Inflammatory macrophage treated with lipopolysaccharide for 1 hour (primary cell): ENCODE measurements around the gene OPN4.

Source experiments
- DNase-seq, 2 donors: peaks; one replicate each; pipeline ENCODE4 v3.0.0-alpha.2; 2020 to 2022

The OPN4 gene

DNA sequence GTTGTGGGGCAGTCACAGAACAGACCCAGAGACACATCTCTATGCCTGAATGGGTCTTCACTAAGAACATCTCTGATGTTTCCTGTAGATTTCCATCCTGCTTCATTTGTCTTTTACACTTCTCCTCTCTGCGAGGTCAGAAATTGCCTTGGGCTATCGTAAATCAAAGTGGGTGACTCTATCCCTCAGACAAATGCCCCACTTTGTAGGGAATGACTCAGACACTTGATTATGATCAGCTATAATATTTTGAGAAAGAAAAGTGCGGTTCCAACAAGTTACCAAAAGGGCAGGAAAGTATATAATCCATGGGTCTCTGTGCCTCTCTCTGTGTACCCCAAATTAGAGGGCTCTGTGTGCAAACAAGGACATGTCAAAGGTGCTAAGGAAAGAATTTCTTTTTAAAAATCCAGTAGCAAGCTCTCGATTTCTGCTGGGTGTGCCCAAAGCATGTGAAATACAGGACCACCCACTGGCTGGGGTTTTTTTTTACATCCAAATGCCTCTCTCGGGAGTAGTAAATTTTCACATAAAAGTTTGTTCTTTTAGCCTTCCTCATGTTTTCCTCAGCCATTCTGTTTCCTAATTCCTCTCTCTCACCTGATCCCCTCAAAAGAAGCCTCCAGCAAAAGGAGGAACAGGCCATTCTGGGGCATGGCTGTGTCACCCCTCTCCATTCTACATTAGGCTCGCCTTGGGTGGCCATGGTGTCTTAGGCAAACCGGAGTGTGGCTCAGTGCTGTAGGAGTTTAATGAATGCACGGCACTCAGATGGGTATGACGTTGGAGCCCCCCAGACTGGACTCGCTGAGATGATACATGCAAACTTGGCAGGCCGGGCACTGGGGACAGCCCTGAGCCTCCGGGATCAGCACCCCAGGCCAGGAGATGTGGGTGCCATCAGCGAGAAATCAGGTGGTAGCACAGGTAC is 6.3 kb upstream of the OPN4 start:
- DNase-seq: no peak

DNA sequence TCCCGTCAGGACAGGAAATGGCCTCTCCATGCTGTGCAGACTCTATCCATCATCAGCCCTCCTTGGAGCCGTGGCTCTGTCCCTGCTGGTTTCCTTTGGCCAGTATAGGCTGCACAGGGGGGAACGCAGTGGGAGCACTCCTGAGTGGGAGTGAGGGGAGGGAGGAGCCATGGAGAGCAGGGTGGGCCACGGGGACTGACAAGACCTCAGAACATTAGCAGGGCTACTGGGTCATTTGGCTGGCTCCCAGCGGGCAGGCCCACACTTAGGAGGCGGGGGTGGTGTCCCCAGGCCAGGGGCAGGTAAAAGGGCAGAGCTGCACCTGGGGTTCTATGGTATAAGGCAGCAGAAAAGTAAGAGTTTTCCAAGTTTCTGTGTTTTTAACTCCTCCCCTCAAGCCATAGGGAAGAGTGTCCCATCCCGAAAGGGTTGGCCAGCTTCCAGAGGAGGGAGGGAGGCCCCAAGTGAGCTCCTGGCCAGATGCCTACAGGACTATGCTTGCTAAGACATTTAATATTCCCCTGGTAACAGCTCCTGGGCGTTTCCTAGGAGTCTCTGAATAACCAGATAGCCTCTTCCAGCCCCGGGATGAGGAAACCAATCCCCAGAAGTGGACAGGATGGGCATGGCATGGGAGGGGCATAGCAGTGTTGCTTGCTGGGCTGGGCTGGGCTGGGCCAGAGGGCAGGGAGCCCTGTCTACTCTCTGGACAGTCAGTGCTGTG is 5.5 kb upstream of the OPN4 start:
- DNase-seq: no peak

DNA sequence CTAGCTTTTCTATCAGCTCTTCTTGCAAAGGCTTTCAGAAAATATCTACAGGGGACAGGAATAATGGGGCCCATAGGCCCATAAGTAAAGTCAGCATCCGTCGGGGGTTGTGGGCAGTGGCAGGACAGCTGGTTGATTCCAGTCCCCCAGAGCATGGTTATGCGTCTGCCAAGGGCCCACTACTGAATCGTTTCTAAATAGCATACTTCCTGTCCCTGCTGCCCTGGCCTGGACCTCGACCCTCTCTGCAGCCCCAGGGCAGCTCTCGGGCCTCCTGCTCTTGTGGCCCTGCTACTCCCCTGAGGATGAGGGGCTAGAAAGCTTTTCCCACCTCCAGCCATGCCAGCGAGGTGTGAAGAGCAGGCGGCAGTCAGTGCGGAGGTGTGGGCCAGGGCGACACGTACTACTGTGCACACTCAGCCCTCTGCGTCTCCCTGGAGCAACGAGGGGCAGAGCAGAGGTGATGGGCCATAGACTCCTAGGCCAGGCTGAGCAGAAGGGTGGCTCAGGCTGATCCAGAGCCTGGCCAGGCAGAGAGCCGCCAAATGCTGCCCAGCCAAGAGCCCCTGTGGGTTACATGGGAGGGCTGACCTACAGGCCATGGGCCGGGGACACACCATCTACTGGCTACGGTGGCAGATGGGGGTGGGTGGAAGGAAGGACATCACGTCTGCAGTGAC is 4.7 kb upstream of the OPN4 start:
- DNase-seq: no peak

DNA sequence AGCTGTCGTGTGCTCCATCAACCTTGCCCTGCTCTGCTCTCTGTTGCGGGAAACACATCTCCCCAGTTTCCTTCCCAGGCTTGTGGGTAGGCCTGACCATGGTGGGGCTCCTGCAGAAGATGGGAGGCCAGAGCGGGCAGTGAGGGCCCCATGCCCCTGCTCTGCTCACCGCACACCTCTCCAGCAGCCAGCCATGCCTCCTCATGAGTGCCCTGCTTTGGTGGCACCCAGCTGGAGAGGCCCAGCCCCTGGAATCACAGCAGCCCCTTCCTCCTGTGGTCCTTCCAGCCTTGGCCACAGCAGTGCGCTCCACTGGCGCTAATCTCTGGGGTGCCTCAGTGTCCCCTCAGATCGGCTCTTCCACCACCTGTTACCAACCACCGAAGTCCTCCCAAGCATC is 4.2 kb upstream of the OPN4 start:
- no peak for DNase-seq

DNA sequence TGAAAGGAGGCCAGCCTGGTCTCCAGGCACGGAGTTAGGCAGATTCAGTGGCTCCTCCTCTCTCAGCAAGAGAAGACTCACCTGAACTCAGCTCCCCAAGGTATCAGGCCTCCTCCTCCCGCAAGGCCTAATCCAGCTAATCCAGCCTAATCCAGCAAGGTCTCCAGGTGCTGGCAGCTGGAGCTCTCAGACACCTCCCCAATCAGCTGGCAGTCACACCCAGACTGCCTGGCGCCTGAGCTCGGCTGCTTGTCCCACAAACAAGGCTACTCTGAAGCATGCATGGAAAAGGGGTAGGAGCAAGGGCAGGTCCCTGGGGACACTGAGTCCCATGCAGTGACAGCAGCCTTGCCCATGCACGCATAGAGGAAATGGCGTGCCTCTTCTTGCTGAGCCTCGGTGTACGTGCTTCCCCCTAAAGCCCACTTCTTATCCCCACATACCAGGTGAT is 3.3 kb upstream of the OPN4 start:
- no peak for DNase-seq

GRCh38 chr10:86651631-86652331 is 2.6 kb upstream of the OPN4 start:
- DNase-seq: no peak

DNA sequence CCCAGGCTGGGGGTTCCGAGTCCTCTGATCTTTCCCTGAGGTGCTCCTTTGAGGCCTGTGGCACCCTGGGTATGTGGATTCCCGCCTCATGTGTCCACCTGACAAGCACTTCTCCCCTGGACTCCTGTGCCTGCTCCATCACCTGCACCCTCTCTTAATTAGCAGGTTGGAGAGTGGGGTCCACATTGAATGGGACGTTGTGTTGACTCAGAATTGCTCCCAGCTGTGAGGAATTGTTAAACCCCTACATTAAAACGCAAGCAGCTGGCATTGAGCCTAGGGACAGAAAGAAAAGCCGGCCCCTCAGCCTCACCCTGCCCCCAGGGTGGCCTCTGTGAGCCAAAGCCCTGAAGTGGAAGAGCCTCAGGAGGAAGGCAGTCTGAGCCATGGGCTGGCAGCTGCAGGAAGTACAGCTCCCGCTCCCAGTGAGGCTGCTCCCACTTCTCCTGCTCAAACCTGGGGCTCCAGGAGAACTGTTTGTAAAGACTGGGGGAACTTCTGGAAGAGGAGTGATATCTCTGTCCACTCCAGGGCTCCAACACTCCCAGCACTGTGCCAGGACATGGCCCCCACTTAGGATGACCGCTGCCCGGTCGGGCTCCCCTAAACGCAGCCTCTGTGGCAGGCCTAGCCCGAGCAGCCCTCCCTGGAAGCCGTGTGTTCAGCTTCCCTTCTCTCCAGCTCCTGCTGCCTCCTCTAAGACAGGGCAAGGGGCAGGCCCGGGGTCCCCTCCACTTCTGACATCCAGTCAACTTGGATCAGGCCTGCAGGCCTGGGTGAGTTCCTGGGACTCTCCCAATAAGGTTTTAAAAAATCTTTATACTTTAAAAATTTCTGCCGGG is 1.8 kb upstream of the OPN4 start:
- no peak for DNase-seq

GRCh38 chr10:86653379-86653778 is 968 bp upstream of the OPN4 start:
- no peak for DNase-seq

- DNase-seq: no peak
Observed at GRCh38 chr10:86653987-86654386, 360 bp upstream of the OPN4 start.

DNA sequence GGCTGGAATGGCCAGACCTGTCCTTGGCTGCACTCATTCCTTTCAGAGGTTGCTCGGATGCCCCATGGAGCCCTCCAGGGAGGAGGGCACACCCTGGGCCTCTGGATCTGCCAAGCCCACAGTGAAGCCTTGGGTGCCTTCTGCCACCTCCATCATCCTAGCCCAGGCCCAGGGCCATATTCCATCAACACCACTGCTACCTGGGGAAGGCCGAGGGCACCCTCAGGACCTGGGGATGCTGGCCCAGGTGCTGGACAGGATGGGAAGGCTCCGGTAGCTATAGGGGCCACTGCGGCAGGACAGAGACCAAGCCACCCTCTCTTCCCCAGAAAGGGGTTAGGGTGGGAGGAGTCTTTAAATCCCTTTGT is 810 bp downstream of the OPN4 start:
- DNase-seq: no peak

GRCh38 chr10:86655596-86655995 is 1.2 kb downstream of the OPN4 start:
- no peak for DNase-seq

DNA sequence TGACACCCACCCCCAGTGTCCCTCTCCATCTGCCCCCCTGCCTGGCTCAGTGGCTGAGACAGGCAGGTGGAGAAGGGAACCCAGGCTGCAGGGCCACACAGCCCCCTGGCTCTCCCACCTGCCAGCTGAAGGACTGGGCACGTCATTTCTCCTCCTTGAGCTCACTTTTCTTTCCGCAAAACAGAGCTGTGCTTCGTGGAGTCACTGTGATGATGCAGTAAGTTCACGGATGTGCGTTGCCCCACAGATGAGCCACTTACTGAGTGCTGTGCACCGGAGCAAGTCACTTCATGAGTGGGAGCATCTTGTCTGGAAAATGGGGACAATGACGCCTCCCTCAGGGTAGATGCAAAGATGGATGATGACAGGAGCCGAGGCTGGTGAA is 2.7 kb downstream of the OPN4 start:
- DNase-seq: no peak

GRCh38 chr10:86657396-86658011 is 3.2 kb downstream of the OPN4 start:
- DNase-seq: no peak

DNA sequence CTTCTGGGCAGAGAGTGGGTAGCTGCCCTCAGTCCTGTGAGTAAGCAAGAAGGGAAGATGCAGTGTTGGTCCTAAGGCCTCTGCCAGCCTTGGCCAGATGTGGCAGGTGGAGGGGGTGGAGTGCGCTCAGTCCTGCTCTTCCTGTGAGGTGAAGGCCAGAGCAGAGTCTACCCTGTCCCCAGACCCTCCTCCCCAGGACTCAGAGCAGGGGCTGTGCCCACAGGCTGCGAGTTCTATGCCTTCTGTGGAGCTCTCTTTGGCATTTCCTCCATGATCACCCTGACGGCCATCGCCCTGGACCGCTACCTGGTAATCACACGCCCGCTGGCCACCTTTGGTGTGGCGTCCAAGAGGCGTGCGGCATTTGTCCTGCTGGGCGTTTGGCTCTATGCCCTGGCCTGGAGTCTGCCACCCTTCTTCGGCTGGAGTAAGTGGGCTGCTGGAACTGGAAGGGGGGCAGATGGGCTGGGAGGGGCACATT is 4.0 kb downstream of the OPN4 start:
- no peak for DNase-seq

DNA sequence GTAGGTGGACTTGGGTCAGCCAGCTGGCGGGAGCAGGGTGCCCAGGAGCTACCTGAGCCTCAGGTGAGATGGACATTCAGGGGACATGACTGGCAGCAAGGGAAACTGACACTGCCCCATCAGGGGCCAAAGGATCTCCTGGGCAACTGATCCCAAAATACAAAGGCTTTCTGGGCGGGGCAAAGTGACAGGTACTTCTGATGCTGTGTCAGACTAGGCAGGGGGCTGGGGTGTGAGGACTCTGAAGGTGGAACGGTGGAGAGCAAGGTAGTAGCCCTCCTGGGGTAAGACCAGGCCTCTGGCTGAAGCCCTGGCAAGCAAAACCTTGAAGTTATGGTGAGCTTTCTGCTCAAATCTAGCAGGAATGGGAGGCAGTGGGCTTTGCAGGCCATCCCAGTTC is 4.4 kb downstream of the OPN4 start:
- no peak for DNase-seq

- no peak for DNase-seq
Observed at GRCh38 chr10:86659161-86659691, 4.9 kb downstream of the OPN4 start.

DNA sequence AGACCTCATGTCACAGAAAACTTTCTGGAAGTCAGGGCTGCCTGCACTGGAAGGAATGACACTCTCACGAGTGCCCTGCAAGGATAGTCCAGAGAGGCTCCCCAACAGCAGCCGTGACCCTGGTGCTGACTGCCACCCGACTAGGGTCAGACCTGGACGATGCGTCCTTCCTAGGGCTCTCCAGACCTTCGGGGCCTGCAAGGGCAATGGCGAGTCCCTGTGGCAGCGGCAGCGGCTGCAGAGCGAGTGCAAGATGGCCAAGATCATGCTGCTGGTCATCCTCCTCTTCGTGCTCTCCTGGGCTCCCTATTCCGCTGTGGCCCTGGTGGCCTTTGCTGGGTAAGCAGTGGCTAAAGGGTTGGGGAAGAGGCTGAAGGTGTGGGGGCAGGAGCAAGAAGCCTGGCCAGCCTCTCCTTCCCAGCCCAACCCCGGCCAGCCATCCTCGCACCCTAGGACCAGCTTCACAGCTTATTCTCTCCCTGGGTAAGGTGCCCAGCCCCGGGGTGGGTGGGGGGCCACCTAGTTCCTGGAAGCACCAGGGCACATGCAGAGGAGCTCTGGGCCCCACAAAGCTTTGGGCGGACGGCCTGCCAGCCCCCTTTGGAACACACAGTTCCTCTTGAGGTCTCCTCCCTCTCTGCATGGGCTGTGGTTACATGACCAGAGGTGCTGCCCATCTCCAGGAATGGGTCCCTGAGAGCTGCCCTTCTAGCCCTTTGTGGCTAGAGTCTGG is 5.5 kb downstream of the OPN4 start:
- DNase-seq: no peak

- DNase-seq: no peak
Observed at GRCh38 chr10:86661161-86662025, 7.0 kb downstream of the OPN4 start.
